ENCODE measurements around the gene FADS6.
"Not testable (repeated sequence)": the region's sequence is repeated elsewhere in the genome, so short reads cannot be mapped to it uniquely, and the experiment has no call there.

The FADS6 gene

GRCh38 chr17:74907012-74907411 lies 13.6 kb upstream of the FADS6 start:
- no peak for ATAC-seq
- no peak for DNase-seq (ENCODE audit: low spot score in 2 of 2)
- Mint-ChIP-seq H3K9me3 (no peaks in the 10 kb centered on the region), H3K27ac (no peak overlapping the region), H3K36me3 (no peaks in the 10 kb centered on the region), H3K4me1 (no peaks in the 10 kb centered on the region), H3K4me3 (no peak overlapping the region)

- not testable (repeated sequence) for H3K27ac Mint-ChIP-seq; H3K4me3 Mint-ChIP-seq; ATAC-seq; H3K36me3 Mint-ChIP-seq; DNase-seq (ENCODE audit: low spot score in 2 of 2); H3K9me3 Mint-ChIP-seq; H3K4me1 Mint-ChIP-seq
Measured at GRCh38 chr17:74906214-74906793, 12.9 kb upstream of the FADS6 start.

- no peak overlapping the region for H3K4me3 Mint-ChIP-seq
- ATAC-seq (peak; percentile 67), DNase-seq (ENCODE audit: low spot score in 2 of 2) (no peak)
- H3K9me3 Mint-ChIP-seq = no peaks in the 10 kb centered on the region
- no peak overlapping the region for H3K27ac Mint-ChIP-seq
- H3K36me3 Mint-ChIP-seq = no peaks in the 10 kb centered on the region
- no peaks in the 10 kb centered on the region for H3K4me1 Mint-ChIP-seq
Measured at GRCh38 chr17:74904687-74905409, 11.4 kb upstream of the FADS6 start.

- ATAC-seq (no peak), DNase-seq (ENCODE audit: low spot score in 2 of 2) (no peak)
- H3K36me3 Mint-ChIP-seq = no peaks in the 10 kb centered on the region
- H3K9me3 Mint-ChIP-seq = no peaks in the 10 kb centered on the region
- H3K27ac Mint-ChIP-seq = no peak overlapping the region
- no peaks in the 10 kb centered on the region for H3K4me1 Mint-ChIP-seq
- H3K4me3 Mint-ChIP-seq = no peak overlapping the region
Measured at GRCh38 chr17:74903671-74904070, 10.2 kb upstream of the FADS6 start.

GRCh38 chr17:74903034-74903433 lies 9.6 kb upstream of the FADS6 start:
- Mint-ChIP-seq H3K27ac (no peak overlapping the region), H3K4me3 (no peak overlapping the region), H3K9me3 (no peaks in the 10 kb centered on the region), H3K4me1 (no peaks in the 10 kb centered on the region), H3K36me3 (no peaks in the 10 kb centered on the region)
- no peak for DNase-seq (ENCODE audit: low spot score in 2 of 2)
- ATAC-seq = no peak

DNA sequence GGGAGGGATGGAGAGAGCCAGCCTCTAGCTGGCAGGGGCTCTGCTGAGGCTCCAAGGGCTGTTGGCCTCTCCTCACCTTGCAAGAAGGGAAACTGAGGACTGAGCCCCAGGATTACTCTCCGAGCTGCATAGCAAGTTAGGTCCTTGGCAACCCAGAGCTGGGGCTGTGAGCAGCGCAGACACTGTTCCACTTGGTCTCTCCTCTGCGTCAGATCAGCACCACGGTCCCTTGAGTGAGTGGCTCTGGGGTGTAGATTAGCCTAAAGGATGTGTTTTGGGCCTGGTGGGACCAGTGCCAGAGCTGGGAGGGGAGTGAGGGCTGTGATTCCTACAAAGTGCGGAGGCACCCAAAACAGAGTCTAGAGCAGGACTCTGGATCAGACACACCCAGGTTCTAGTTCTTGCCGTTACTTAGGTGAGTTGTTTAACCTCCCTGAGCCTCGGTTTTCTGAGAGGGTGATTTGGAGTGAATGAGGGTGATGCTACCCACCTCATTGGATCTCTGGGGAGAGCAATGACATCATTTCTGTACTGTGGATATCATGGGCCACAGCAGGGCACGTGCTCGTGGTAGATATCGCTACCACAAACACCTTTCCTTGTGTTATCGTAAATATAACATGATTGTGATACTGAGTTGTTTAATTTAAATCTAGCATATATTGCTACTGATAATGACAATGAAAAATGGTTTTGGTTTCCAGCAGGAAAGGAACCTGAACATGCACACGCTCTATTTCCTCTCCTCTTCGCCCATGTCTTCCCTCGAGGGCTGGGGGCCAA lies 8.1 kb upstream of the FADS6 start:
- Mint-ChIP-seq H3K4me3 (no peak overlapping the region), H3K36me3 (no peaks in the 10 kb centered on the region), H3K9me3 (no peaks in the 10 kb centered on the region), H3K4me1 (no peaks in the 10 kb centered on the region), H3K27ac (no peak overlapping the region)
- ATAC-seq (no peak), DNase-seq (ENCODE audit: low spot score in 2 of 2) (no peak)

- Mint-ChIP-seq H3K4me1 (no peaks in the 10 kb centered on the region), H3K36me3 (no peaks in the 10 kb centered on the region), H3K27ac (no peak overlapping the region), H3K9me3 (no peaks in the 10 kb centered on the region), H3K4me3 (no peak overlapping the region)
- DNase-seq (ENCODE audit: low spot score in 2 of 2) (no peak), ATAC-seq (no peak)
Measured at GRCh38 chr17:74900208-74900607, 6.8 kb upstream of the FADS6 start.

GRCh38 chr17:74898376-74898946 lies 5.0 kb upstream of the FADS6 start:
- no peak for DNase-seq (ENCODE audit: low spot score in 2 of 2)
- H3K4me1 Mint-ChIP-seq = peaks cover 6% of the 10 kb centered on the region
- no peak for ATAC-seq
- H3K27ac Mint-ChIP-seq = no peak overlapping the region
- H3K36me3 Mint-ChIP-seq = no peaks in the 10 kb centered on the region
- H3K4me3 Mint-ChIP-seq = no peak overlapping the region
- no peaks in the 10 kb centered on the region for H3K9me3 Mint-ChIP-seq

- Mint-ChIP-seq H3K27ac (no peak overlapping the region), H3K4me1 (peaks cover 6% of the 10 kb centered on the region), H3K4me3 (peak overlapping the region; percentile 42)
Measured at GRCh38 chr17:74893936-74894671, 671 bp upstream of the FADS6 start.

GRCh38 chr17:74892013-74892841 lies 1.2 kb downstream of the FADS6 start:
- Mint-ChIP-seq H3K27ac (no peak overlapping the region), H3K36me3 (no peaks in the 10 kb centered on the region), H3K9me3 (no peaks in the 10 kb centered on the region), H3K4me3 (no peak overlapping the region), H3K4me1 (peaks cover 6% of the 10 kb centered on the region)
- DNase-seq (ENCODE audit: low spot score in 2 of 2) (no peak), ATAC-seq (peak; percentile 6)

More at GRCh38 chr17:74893936-74894671, 671 bp upstream of the FADS6 start:
- Mint-ChIP-seq H3K36me3 (no peaks in the 10 kb centered on the region), H3K9me3 (no peaks in the 10 kb centered on the region)
- ATAC-seq (no peak), DNase-seq (ENCODE audit: low spot score in 2 of 2) (no peak)

- ATAC-seq = no peak
- DNase-seq (ENCODE audit: low spot score in 2 of 2) = no peak
- Mint-ChIP-seq H3K4me1 (peaks cover 6% of the 10 kb centered on the region), H3K27ac (no peak overlapping the region), H3K4me3 (no peak overlapping the region), H3K36me3 (no peaks in the 10 kb centered on the region), H3K9me3 (no peaks in the 10 kb centered on the region)
Measured at GRCh38 chr17:74890554-74890953, 2.9 kb downstream of the FADS6 start.

DNA sequence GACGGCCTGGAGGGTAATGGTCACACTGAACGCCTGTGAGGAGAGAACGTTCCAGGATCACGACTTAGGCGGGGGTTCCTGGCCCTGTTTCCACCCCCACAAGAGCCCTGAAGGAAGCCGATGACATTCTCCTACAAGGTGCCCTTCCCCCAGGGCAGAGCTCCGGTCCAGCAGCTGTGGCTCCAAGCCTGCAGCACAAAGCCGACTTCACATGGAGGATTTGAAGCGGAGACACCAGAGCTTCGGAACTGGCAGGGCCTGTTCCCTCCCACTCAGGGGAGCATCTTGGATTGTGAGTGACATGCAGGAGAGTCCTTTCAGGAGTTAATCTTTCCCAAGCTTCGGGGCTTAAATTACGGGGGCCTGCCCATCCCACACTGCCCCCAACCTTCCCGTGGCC lies 5.0 kb downstream of the FADS6 start:
- H3K4me3 Mint-ChIP-seq = no peak overlapping the region
- ATAC-seq = no peak
- H3K36me3 Mint-ChIP-seq = no peaks in the 10 kb centered on the region
- no peaks in the 10 kb centered on the region for H3K4me1 Mint-ChIP-seq
- DNase-seq (ENCODE audit: low spot score in 2 of 2) = no peak
- no peaks in the 10 kb centered on the region for H3K9me3 Mint-ChIP-seq
- H3K27ac Mint-ChIP-seq = no peak overlapping the region

DNA sequence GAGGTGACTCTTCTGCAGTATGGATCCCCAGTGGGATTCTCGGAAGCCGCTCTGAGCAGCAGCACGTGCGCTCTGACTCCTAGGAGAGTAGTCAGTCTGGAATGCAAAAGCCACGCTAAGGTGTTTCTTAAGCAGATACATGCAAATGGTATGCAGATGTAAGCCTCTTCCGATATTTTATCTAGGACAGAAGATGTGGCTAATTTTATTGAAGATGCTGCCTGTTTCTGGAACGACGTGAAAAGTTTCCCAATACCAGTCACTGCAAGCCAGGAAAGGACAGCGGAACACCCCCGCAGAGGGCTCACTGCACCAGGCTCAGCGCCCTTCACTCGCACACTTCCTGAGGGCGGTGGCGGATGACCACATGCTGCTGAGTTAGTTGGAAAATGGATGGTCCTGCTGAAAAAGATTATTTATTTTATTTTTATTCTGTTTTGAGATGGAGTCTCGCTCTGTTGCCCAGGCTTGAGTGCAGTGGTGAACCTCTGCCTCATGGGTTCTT lies 10.1 kb downstream of the FADS6 start:
- H3K36me3 Mint-ChIP-seq = no peaks in the 10 kb centered on the region
- DNase-seq (ENCODE audit: low spot score in 2 of 2) (no peak), ATAC-seq (no peak)
- H3K4me1 Mint-ChIP-seq = no peaks in the 10 kb centered on the region
- no peak overlapping the region for H3K27ac Mint-ChIP-seq
- no peaks in the 10 kb centered on the region for H3K9me3 Mint-ChIP-seq
- H3K4me3 Mint-ChIP-seq = no peak overlapping the region

- H3K4me1 Mint-ChIP-seq = no peaks in the 10 kb centered on the region
- H3K9me3 Mint-ChIP-seq = no peaks in the 10 kb centered on the region
- no peaks in the 10 kb centered on the region for H3K36me3 Mint-ChIP-seq
- no peak overlapping the region for H3K27ac Mint-ChIP-seq
- no peak for ATAC-seq
- DNase-seq (ENCODE audit: low spot score in 2 of 2) = no peak
- H3K4me3 Mint-ChIP-seq = no peak overlapping the region
Measured at GRCh38 chr17:74882517-74883240, 10.8 kb downstream of the FADS6 start.
